Osteocyte (in vitro differentiated cells): ENCODE data around the gene ARL8B. TPM values are rescaled to one million over a fixed set of nuclear protein-coding genes. Genes with fewer than 3 reads are reported as not detected.

ENCODE experiments used
- DNase-seq: peaks from one replicate; pipeline ENCODE4 v3.0.0; 2021; ENCODE audit warnings: mixed read lengths; ENCODE audit not compliant: unreplicated experiment; ENCODE audit errors: extremely low spot score
- H3K27ac Mint-ChIP-seq: one replicate; pipeline ENCODE4 v1.8.0; 2021; ENCODE audit warnings: mild to moderate bottlenecking, mixed read lengths; ENCODE audit not compliant: unreplicated experiment
- H3K27me3 Mint-ChIP-seq: one replicate; pipeline ENCODE4 v1.8.0; 2021; ENCODE audit warnings: mixed read lengths; ENCODE audit not compliant: unreplicated experiment
- H3K36me3 Mint-ChIP-seq: one replicate; pipeline ENCODE4 v1.8.0; 2021; ENCODE audit warnings: mixed read lengths; ENCODE audit not compliant: unreplicated experiment
- H3K4me1 Mint-ChIP-seq: one replicate; pipeline ENCODE4 v1.8.0; 2021; ENCODE audit warnings: mixed read lengths; ENCODE audit not compliant: unreplicated experiment
- H3K4me3 Mint-ChIP-seq: one replicate; pipeline ENCODE4 v1.8.0; 2021; ENCODE audit warnings: mild to moderate bottlenecking, moderate library complexity, mixed read lengths; ENCODE audit not compliant: unreplicated experiment
- H3K9me3 Mint-ChIP-seq: one replicate; pipeline ENCODE4 v1.8.0; 2021; ENCODE audit warnings: mixed read lengths; ENCODE audit not compliant: unreplicated experiment
- CTCF ChIP-seq: fragments of 200-600 bp; sonication (generic); IDR thresholded peaks from 2 replicates; pipeline ENCODE4 v1.5.0; 2021; ENCODE audit warnings: antibody characterized with exemption, mild to moderate bottlenecking, moderate library complexity
- long read RNA-seq: library from polyadenylated mRNA; unstranded; transcript quantifications from one replicate; pipeline ENCODE4 v2.0.0, GENCODE V29; 2021
- total RNA-seq: library from RNA; stranded (reverse); gene quantifications from 2 replicates; pipeline ENCODE4 v1.2.1, GENCODE V29; 2021

ARL8B gene
- 85.6 and 86.0 TPM in 2 replicates for total RNA-seq
- long read RNA-seq, transcript ARL8B-201 (7 exons, 3,005 nt) = major isoform, 406 of 447 reads
- long read RNA-seq, partial matches to known transcripts = 11 of 447 reads
- long read RNA-seq, other reads (novel, unspliced or antisense) = 29 of 447 reads

- H3K9me3 Mint-ChIP-seq = no peaks in the 10 kb centered on the region
- H3K27me3 Mint-ChIP-seq = no peaks in the 10 kb centered on the region
- DNase-seq = peak; percentile 96
- peak within 1 kb of the TSS; percentile 96 for H3K4me3 Mint-ChIP-seq
- TF ChIP-seq CTCF = peak; percentile 99
- peak within 1 kb of the TSS; percentile 93 for H3K27ac Mint-ChIP-seq
- H3K4me1 Mint-ChIP-seq = peaks cover 44% of the 10 kb centered on the region
- no peaks in the 10 kb centered on the region for H3K36me3 Mint-ChIP-seq
These were observed at the start of gene ARL8B for GRCh38 chr3:5122030-5122740. Gene ARL8B (plus strand): TSS chr3:5122292. CDS start chr3:5122466, 174 bp downstream.

- H3K4me3 Mint-ChIP-seq = no peak overlapping the region
- H3K9me3 Mint-ChIP-seq = no peaks in the 10 kb centered on the region
- no peak for TF ChIP-seq CTCF
- no peak for DNase-seq
- peaks cover 42% of the 10 kb centered on the region for H3K27me3 Mint-ChIP-seq
- H3K4me1 Mint-ChIP-seq = no peaks in the 10 kb centered on the region
- H3K36me3 Mint-ChIP-seq = no peaks in the 10 kb centered on the region
- no peak overlapping the region for H3K27ac Mint-ChIP-seq
These were observed 48.6 kb upstream of the ARL8B start for GRCh38 chr3:5073374-5074085.

GRCh38 chr3:5078151-5078550 is 43.9 kb upstream of the ARL8B start:
- no peak for TF ChIP-seq CTCF
- Mint-ChIP-seq H3K27ac (no peak overlapping the region), H3K9me3 (no peaks in the 10 kb centered on the region), H3K4me1 (no peaks in the 10 kb centered on the region), H3K4me3 (no peak overlapping the region), H3K27me3 (peaks cover 18% of the 10 kb centered on the region), H3K36me3 (no peaks in the 10 kb centered on the region)
- DNase-seq = no peak

GRCh38 chr3:5079761-5080160 is 42.3 kb upstream of the ARL8B start:
- H3K27me3 Mint-ChIP-seq = peaks cover 11% of the 10 kb centered on the region
- no peak overlapping the region for H3K4me3 Mint-ChIP-seq
- H3K36me3 Mint-ChIP-seq = no peaks in the 10 kb centered on the region
- no peaks in the 10 kb centered on the region for H3K9me3 Mint-ChIP-seq
- H3K27ac Mint-ChIP-seq = no peak overlapping the region
- DNase-seq = no peak
- no peaks in the 10 kb centered on the region for H3K4me1 Mint-ChIP-seq
- no peak for TF ChIP-seq CTCF
